Panc1 (cell line): ENCODE data around the gene AGTR1. TPM values are rescaled to one million over a fixed set of nuclear protein-coding genes. Genes with fewer than 3 reads are reported as not detected.

Experiments used
- ATAC-seq: fragments of 200-7000 bp; cut with Tn5 transposase; 2 replicates; pipeline ENCODE4 v1.9.1; 2020; ENCODE audit warnings: mild to moderate bottlenecking, moderate library complexity
- BruUV-seq: library from RNA; stranded (reverse); fragments of 400-500 nt; replicated peaks from 2 replicates; lab custom pipeline; 2021; lab: Mats Ljungman, UMichigan
- CTCF ChIA-PET: fragments of 300-600 bp; sonication (Branson Sonifier 250); formaldehyde crosslinking; loops from one replicate; lab custom pipeline; 2022; ENCODE audit warnings: antibody characterized with exemption; lab: Charles Lee
- POLR2A ChIA-PET: fragments of 300-600 bp; sonication (Branson Sonifier 250); formaldehyde crosslinking; loops from one replicate; lab custom pipeline; 2022; ENCODE audit warnings: antibody characterized with exemption; lab: Charles Lee
- DNase-seq: peaks from one replicate; pipeline ENCODE4 v3.0.0-alpha.2; 2010; ENCODE audit warnings: low read depth, low spot score
- H3K27ac ChIP-seq: 2 replicates; pipeline ENCODE4 v1.5.1; 2011; ENCODE audit warnings: mild to moderate bottlenecking, low read length, inconsistent platforms
- H3K27me3 ChIP-seq: fragments of 200-500 bp; sonication (Bioruptor generic); 2 replicates; pipeline ENCODE4 v1.6.0; 2014; ENCODE audit warnings: low read length, inconsistent platforms; ENCODE audit not compliant: control insufficient read depth, insufficient read depth
- H3K36me3 ChIP-seq: fragments of 200-500 bp; sonication (Bioruptor generic); 2 replicates; pipeline ENCODE4 v1.5.1; 2014; ENCODE audit warnings: inconsistent platforms, mild to moderate bottlenecking, low read length, moderate library complexity; ENCODE audit not compliant: control insufficient read depth, insufficient read depth
- H3K4me1 ChIP-seq: 2 replicates; pipeline ENCODE4 v1.5.1; 2011; ENCODE audit warnings: inconsistent platforms, mild to moderate bottlenecking, low read length, moderate library complexity; ENCODE audit not compliant: control insufficient read depth, insufficient read depth
- H3K4me3 ChIP-seq, 2 experiments: 2 replicates each; pipeline ENCODE4 v1.5.1; 2011 to 2012; ENCODE audit warnings: low read depth in 2 of 2, low read length in 2 of 2, mild to moderate bottlenecking in 2 of 2, inconsistent platforms in 1 of 2, moderate library complexity in 1 of 2
- H3K9me3 ChIP-seq: fragments of 200-500 bp; sonication (Bioruptor generic); 2 replicates; pipeline ENCODE4 v1.5.1; 2014; ENCODE audit warnings: low read depth, mild to moderate bottlenecking, inconsistent platforms, low read length, moderate library complexity; ENCODE audit not compliant: control insufficient read depth, insufficient read depth
- CTCF ChIP-seq: fragments of 450-650 bp; IDR thresholded peaks from 2 replicates; pipeline ENCODE4 v1.5.1; 2017; ENCODE audit warnings: mild to moderate bottlenecking
- POLR2AphosphoS5 ChIP-seq: IDR thresholded peaks from 2 replicates; pipeline ENCODE4 v1.6.1; 2012; ENCODE audit warnings: mild to moderate bottlenecking, low read depth, low read length, moderate library complexity
- SIN3A ChIP-seq: IDR thresholded peaks from 2 replicates; pipeline ENCODE4 v1.6.1; 2012; ENCODE audit warnings: low read depth, mild to moderate bottlenecking, low read length, moderate library complexity, borderline replicate concordance; ENCODE audit not compliant: insufficient read depth
- TCF7L2 ChIP-seq: IDR thresholded peaks from 2 replicates; pipeline ENCODE4 v1.6.1; 2011; ENCODE audit warnings: mild to moderate bottlenecking, low read depth, low read length, inconsistent platforms
- in situ Hi-C: cut with HindIII; loops from 2 replicates; pipeline ENCODE4 v1.10.0; 2016; ENCODE audit warnings: low sequenced_read_pairs, low pct_unique_long_range_greater_than_20kb
- intact Hi-C: fragments of 100-400 bp; cut with micrococcal nuclease; formaldehyde crosslinking; loops from one replicate; pipeline ENCODE4 v1.10.0; 2022; ENCODE audit not compliant: unreplicated experiment
- total RNA-seq: library from RNA; stranded (reverse); gene quantifications from one replicate; pipeline ENCODE4 v1.2.1, GENCODE V29; 2021; ENCODE audit not compliant: unreplicated experiment
- TF ChIP-seq, protein P1 (sequence below), 2 experiments: IDR thresholded peaks; 2 replicates each; pipeline ENCODE4 v1.6.1; 2011 to 2012; ENCODE audit warnings: low read depth in 2 of 2, control low read depth in 1 of 2, low read length in 1 of 2, mild to moderate bottlenecking in 1 of 2, moderate library complexity in 1 of 2; ENCODE audit not compliant: insufficient read depth in 1 of 2

Gene AGTR1
- total RNA-seq, 1 experiment from 2014 or later: 0.28 TPM

GRCh38 chr3:148651549-148651948 is 46.2 kb upstream of the AGTR1 start:
- DNase-seq: no peak
- ChIA-PET CTCF (no interaction called here), POLR2A (no interaction called here)
- Histone ChIP-seq H3K27ac (no peak overlapping the region), H3K9me3 (no peaks in the 10 kb centered on the region), H3K27me3 (no peaks in the 10 kb centered on the region; the same call in 1 of the 2 replicates), H3K4me1 (no peaks in the 10 kb centered on the region), H3K36me3 (no peaks in the 10 kb centered on the region), H3K4me3 (no peak overlapping the region)
- intact Hi-C loops (no loop called here), in situ Hi-C loops (no loop called here)
- TF ChIP-seq CTCF (no peak), TCF7L2 (no peak), SIN3A (no peak), POLR2AphosphoS5 (no peak)
- TF ChIP-seq, protein P1, sequence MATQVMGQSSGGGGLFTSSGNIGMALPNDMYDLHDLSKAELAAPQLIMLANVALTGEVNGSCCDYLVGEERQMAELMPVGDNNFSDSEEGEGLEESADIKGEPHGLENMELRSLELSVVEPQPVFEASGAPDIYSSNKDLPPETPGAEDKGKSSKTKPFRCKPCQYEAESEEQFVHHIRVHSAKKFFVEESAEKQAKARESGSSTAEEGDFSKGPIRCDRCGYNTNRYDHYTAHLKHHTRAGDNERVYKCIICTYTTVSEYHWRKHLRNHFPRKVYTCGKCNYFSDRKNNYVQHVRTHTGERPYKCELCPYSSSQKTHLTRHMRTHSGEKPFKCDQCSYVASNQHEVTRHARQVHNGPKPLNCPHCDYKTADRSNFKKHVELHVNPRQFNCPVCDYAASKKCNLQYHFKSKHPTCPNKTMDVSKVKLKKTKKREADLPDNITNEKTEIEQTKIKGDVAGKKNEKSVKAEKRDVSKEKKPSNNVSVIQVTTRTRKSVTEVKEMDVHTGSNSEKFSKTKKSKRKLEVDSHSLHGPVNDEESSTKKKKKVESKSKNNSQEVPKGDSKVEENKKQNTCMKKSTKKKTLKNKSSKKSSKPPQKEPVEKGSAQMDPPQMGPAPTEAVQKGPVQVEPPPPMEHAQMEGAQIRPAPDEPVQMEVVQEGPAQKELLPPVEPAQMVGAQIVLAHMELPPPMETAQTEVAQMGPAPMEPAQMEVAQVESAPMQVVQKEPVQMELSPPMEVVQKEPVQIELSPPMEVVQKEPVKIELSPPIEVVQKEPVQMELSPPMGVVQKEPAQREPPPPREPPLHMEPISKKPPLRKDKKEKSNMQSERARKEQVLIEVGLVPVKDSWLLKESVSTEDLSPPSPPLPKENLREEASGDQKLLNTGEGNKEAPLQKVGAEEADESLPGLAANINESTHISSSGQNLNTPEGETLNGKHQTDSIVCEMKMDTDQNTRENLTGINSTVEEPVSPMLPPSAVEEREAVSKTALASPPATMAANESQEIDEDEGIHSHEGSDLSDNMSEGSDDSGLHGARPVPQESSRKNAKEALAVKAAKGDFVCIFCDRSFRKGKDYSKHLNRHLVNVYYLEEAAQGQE (IDR thresholded peaks at IDR 0.05; ENCODE audit: insufficient read depth in 1 of 2, low read depth in 2 of 2, low read length in 1 of 2): no peak
- ATAC-seq: no peak
- BruUV-seq: no TSS peak

GRCh38 chr3:148654433-148654832 is 43.3 kb upstream of the AGTR1 start:
- ATAC-seq: no peak
- Histone ChIP-seq H3K9me3 (no peaks in the 10 kb centered on the region), H3K27ac (no peak overlapping the region), H3K27me3 (no peaks in the 10 kb centered on the region), H3K4me1 (no peaks in the 10 kb centered on the region), H3K4me3 (no peak overlapping the region), H3K36me3 (no peaks in the 10 kb centered on the region)
- intact Hi-C loops: no loop called here
- DNase-seq: no peak
- CTCF ChIA-PET: no interaction called here
- in situ Hi-C loops: no loop called here
- TF ChIP-seq TCF7L2: no peak
- TF ChIP-seq, protein P1 (IDR thresholded peaks at IDR 0.05; ENCODE audit: insufficient read depth in 1 of 2, low read depth in 2 of 2, low read length in 1 of 2): no peak
- no peak for TF ChIP-seq SIN3A
- no peak for TF ChIP-seq POLR2AphosphoS5
- TF ChIP-seq CTCF: no peak
- no TSS peak for BruUV-seq
- POLR2A ChIA-PET: no interaction called here
